Memory B cell (primary cell): ENCODE data around the gene PAQR7.

ENCODE experiments used
- ATAC-seq: fragments of 150-1000 bp; cut with Tn5 transposase; 2 replicates; pipeline ENCODE4 v1.10.0; 2021; ENCODE audit warnings: low read depth, mild to moderate bottlenecking, moderate library complexity
- DNase-seq, 2 donors: peaks; one replicate each; pipeline ENCODE4 v3.0.0; 2022; ENCODE audit warnings: low spot score in 2 of 2
- H3K27ac Mint-ChIP-seq: one replicate; pipeline ENCODE4 v1.8.0; 2022; ENCODE audit warnings: mild to moderate bottlenecking, moderate library complexity, mixed read lengths
- H3K27me3 Mint-ChIP-seq: one replicate; pipeline ENCODE4 v1.8.0; 2022; ENCODE audit warnings: mixed read lengths
- H3K36me3 Mint-ChIP-seq: one replicate; pipeline ENCODE4 v1.8.0; 2022; ENCODE audit warnings: mild to moderate bottlenecking, mixed read lengths
- H3K4me1 Mint-ChIP-seq: one replicate; pipeline ENCODE4 v1.8.0; 2022; ENCODE audit warnings: mixed read lengths
- H3K4me3 Mint-ChIP-seq: one replicate; pipeline ENCODE4 v1.8.0; 2022; ENCODE audit warnings: mild to moderate bottlenecking, moderate library complexity, mixed read lengths
- H3K9me3 Mint-ChIP-seq: one replicate; pipeline ENCODE4 v1.8.0; 2022; ENCODE audit warnings: mixed read lengths

PAQR7 gene

GRCh38 chr1:25873120-25873519, 2.4 kb downstream of the PAQR7 start:
- H3K27me3 Mint-ChIP-seq: no peaks in the 10 kb centered on the region
- peaks cover 24% of the 10 kb centered on the region for H3K4me1 Mint-ChIP-seq
- peak overlapping the region; percentile 11 for H3K4me3 Mint-ChIP-seq
- no peaks in the 10 kb centered on the region for H3K36me3 Mint-ChIP-seq
- no peak for DNase-seq
- no peak for ATAC-seq
- H3K27ac Mint-ChIP-seq: peak overlapping the region; percentile 36
- H3K9me3 Mint-ChIP-seq: no peaks in the 10 kb centered on the region

- H3K27ac Mint-ChIP-seq: peak overlapping the region; percentile 36
- H3K27me3 Mint-ChIP-seq: no peaks in the 10 kb centered on the region
- H3K36me3 Mint-ChIP-seq: no peaks in the 10 kb centered on the region
- no peaks in the 10 kb centered on the region for H3K9me3 Mint-ChIP-seq
- ATAC-seq (peak; percentile 59), DNase-seq (no peak)
- H3K4me3 Mint-ChIP-seq: no peak overlapping the region
- H3K4me1 Mint-ChIP-seq: peaks cover 24% of the 10 kb centered on the region
Measured at GRCh38 chr1:25872713-25873112, 2.8 kb downstream of the PAQR7 start.

- no peak overlapping the region for H3K27ac Mint-ChIP-seq
- DNase-seq: no peak
- no peaks in the 10 kb centered on the region for H3K9me3 Mint-ChIP-seq
- H3K36me3 Mint-ChIP-seq: no peaks in the 10 kb centered on the region
- peaks cover 24% of the 10 kb centered on the region for H3K4me1 Mint-ChIP-seq
- H3K4me3 Mint-ChIP-seq: no peak overlapping the region
- H3K27me3 Mint-ChIP-seq: no peaks in the 10 kb centered on the region
- no peak for ATAC-seq
Measured at GRCh38 chr1:25871704-25872494, 3.6 kb downstream of the PAQR7 start.

- Mint-ChIP-seq H3K27me3 (no peaks in the 10 kb centered on the region), H3K27ac (no peak overlapping the region), H3K9me3 (no peaks in the 10 kb centered on the region), H3K36me3 (no peaks in the 10 kb centered on the region), H3K4me3 (no peak overlapping the region), H3K4me1 (peaks cover 24% of the 10 kb centered on the region)
- no peak for DNase-seq
- no peak for ATAC-seq
Measured at GRCh38 chr1:25871086-25871703, 4.3 kb downstream of the PAQR7 start.

- no peaks in the 10 kb centered on the region for H3K36me3 Mint-ChIP-seq
- peaks cover 20% of the 10 kb centered on the region for H3K4me1 Mint-ChIP-seq
- H3K27ac Mint-ChIP-seq: no peak overlapping the region
- no peaks in the 10 kb centered on the region for H3K27me3 Mint-ChIP-seq
- H3K4me3 Mint-ChIP-seq: no peak overlapping the region
- H3K9me3 Mint-ChIP-seq: no peaks in the 10 kb centered on the region
- ATAC-seq (no peak), DNase-seq (no peak)
Measured at GRCh38 chr1:25870614-25871013, 4.9 kb downstream of the PAQR7 start.

GRCh38 chr1:25869909-25870606, 5.5 kb downstream of the PAQR7 start:
- ATAC-seq (no peak), DNase-seq (no peak)
- H3K27ac Mint-ChIP-seq: no peak overlapping the region
- no peaks in the 10 kb centered on the region for H3K36me3 Mint-ChIP-seq
- no peaks in the 10 kb centered on the region for H3K9me3 Mint-ChIP-seq
- peaks cover 19% of the 10 kb centered on the region for H3K4me1 Mint-ChIP-seq
- H3K27me3 Mint-ChIP-seq: no peaks in the 10 kb centered on the region
- H3K4me3 Mint-ChIP-seq: no peak overlapping the region

GRCh38 chr1:25867210-25867991, 8.1 kb downstream of the PAQR7 start:
- ATAC-seq: no peak
- Mint-ChIP-seq H3K4me1 (peaks cover 7% of the 10 kb centered on the region), H3K36me3 (peaks cover 7% of the 10 kb centered on the region), H3K27me3 (no peaks in the 10 kb centered on the region), H3K27ac (no peak overlapping the region), H3K4me3 (no peak overlapping the region), H3K9me3 (no peaks in the 10 kb centered on the region)
- DNase-seq: no peak

GRCh38 chr1:25866288-25866687, 9.2 kb downstream of the PAQR7 start:
- ATAC-seq (no peak), DNase-seq (no peak)
- Mint-ChIP-seq H3K27me3 (no peaks in the 10 kb centered on the region), H3K27ac (peak overlapping the region; percentile 14), H3K36me3 (peaks cover 7% of the 10 kb centered on the region), H3K9me3 (no peaks in the 10 kb centered on the region), H3K4me3 (no peak overlapping the region), H3K4me1 (peaks cover 5% of the 10 kb centered on the region)

- Mint-ChIP-seq H3K4me1 (peaks cover 5% of the 10 kb centered on the region), H3K4me3 (no peak overlapping the region), H3K36me3 (peaks cover 7% of the 10 kb centered on the region), H3K27me3 (no peaks in the 10 kb centered on the region), H3K27ac (no peak overlapping the region), H3K9me3 (no peaks in the 10 kb centered on the region)
- DNase-seq: no peak
- ATAC-seq: no peak
Measured at GRCh38 chr1:25864434-25864833, 11.1 kb downstream of the PAQR7 start.

GRCh38 chr1:25863486-25864262, 11.8 kb downstream of the PAQR7 start:
- peaks cover 9% of the 10 kb centered on the region for H3K4me1 Mint-ChIP-seq
- ATAC-seq (no peak), DNase-seq (no peak)
- peaks cover 7% of the 10 kb centered on the region for H3K36me3 Mint-ChIP-seq
- no peaks in the 10 kb centered on the region for H3K9me3 Mint-ChIP-seq
- H3K4me3 Mint-ChIP-seq: no peak overlapping the region
- H3K27me3 Mint-ChIP-seq: no peaks in the 10 kb centered on the region
- H3K27ac Mint-ChIP-seq: no peak overlapping the region

GRCh38 chr1:25862785-25863485, 12.6 kb downstream of the PAQR7 start:
- Mint-ChIP-seq H3K4me3 (no peak overlapping the region), H3K36me3 (peaks cover 7% of the 10 kb centered on the region), H3K27me3 (peaks cover 1% of the 10 kb centered on the region), H3K9me3 (no peaks in the 10 kb centered on the region), H3K4me1 (peaks cover 13% of the 10 kb centered on the region), H3K27ac (peak overlapping the region; percentile 9)
- ATAC-seq (no peak), DNase-seq (no peak)

- no peak for DNase-seq
- H3K27me3 Mint-ChIP-seq: peaks cover 1% of the 10 kb centered on the region
- H3K4me1 Mint-ChIP-seq: peaks cover 13% of the 10 kb centered on the region
- no peak for ATAC-seq
- peak overlapping the region; percentile 25 for H3K27ac Mint-ChIP-seq
- H3K9me3 Mint-ChIP-seq: no peaks in the 10 kb centered on the region
- peaks cover 7% of the 10 kb centered on the region for H3K36me3 Mint-ChIP-seq
- peak overlapping the region; percentile 2 for H3K4me3 Mint-ChIP-seq
Measured at GRCh38 chr1:25861316-25862286, 13.9 kb downstream of the PAQR7 start.
